ENCODE results near the gene ACP1. TPM values are rescaled to one million over a fixed set of nuclear protein-coding genes. Genes with fewer than 3 reads are reported as not detected.

The ACP1 gene
- total RNA-seq (10 to 100 TPM; 90.1 to 91.6 TPM), polyA plus RNA-seq (100 to 1,000 TPM; 147 to 215 TPM)

DNA sequence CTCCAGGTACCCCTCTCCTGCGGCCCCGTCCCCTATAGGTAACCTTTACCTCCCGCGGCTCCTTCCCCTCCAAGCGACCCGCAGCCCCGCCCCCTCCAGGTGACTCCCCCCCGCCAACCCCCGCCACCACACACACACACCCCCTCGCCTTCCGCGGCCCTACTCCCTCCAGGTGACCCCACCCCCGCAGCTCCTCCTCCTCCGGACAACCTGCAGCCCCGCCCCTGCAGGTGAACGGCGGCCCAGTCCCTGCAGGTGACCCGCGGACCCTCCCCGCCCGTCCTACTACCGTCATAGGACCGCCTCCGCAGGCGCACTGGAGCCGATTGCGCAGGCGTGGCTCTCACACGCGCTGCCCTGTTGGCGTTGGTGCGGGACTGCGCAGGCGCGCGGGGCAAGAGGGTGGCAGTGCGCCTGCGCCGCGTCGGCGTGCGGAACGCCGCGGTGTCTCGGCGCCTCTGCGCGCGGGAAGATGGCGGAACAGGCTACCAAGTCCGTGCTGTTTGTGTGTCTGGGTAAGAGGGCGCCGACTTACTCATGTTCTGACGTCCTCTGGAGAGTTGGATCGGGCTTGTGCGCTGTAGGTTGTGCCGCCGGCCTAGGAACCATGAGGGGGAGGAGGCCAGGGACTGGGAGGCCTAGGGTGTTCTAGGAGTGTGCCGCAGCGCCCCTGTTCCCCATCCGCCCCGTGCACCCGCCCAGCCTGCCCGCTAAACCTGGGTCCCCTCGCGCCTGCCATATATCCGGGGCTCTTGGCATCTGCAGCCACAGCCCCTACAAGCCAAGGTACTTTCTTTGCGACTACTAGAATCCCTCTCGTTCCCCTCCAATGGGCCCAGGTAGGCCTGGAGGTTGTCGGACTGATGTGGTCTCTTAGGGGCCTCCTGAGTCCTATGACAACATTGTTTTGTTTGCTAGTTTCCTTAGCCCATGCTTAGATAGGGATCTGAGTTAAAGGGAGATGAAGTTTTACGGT, at the start of gene ACP1:
Gene ACP1 (plus strand): TSS at position 455 of the 976 bp plus-strand sequence. CDS start 18 bp downstream, at position 473.
- peak; percentile 94 to 97 (median 96) for DNase-seq
- POLR2A ChIA-PET (ENCODE audit: partially characterized antibody) = interaction anchor here (1.0 kb wide), 1 partner anchor 172 kb away, joined by 4 read pairs; no protein-coding TSS in a partner anchor
- H3K36me3 ChIP-seq (ENCODE audit: insufficient read depth, low read length) = no peaks in the 10 kb centered on the region
- Mint-ChIP-seq H3K4me3 (peak within 1 kb of the TSS; percentile 92 to 96 (median 94)), H3K9me3 (no peaks in the 10 kb centered on the region), H3K4me1 (peaks cover 20 to 69% (median 44%) of the 10 kb centered on the region in 4 donors), H3K36me3 (peaks cover 7 to 31% of the 10 kb centered on the region in 2 donors), H3K27me3 (no peaks in the 10 kb centered on the region), H3K27ac (peak within 1 kb of the TSS; percentile 96 to 97 (median 96))
- peak within 1 kb of the TSS; percentile 85 for H3K27ac ChIP-seq (ENCODE audit: low read depth, low read length)
- no peaks in the 10 kb centered on the region for H3K9me3 ChIP-seq (ENCODE audit: control insufficient read depth in 1 of 2, low read length in 2 of 2)
- H3K4me3 ChIP-seq (ENCODE audit: low read length in 2 of 2) = peak within 1 kb of the TSS; percentile 18 to 75
- peaks cover 44% of the 10 kb centered on the region for H3K4me1 ChIP-seq (ENCODE audit: insufficient read depth, low read length)
- H3K27me3 ChIP-seq (ENCODE audit: insufficient read depth, low read length) = no peaks in the 10 kb centered on the region
- intact Hi-C loops (cut with micrococcal nuclease) = loop anchor here (1.0 to 2.0 kb wide), 4 partner anchors 18 to 413 kb away; partner anchors contain the start of gene TMEM18
- CTCF ChIA-PET (ENCODE audit: partially characterized antibody) = no interaction called here

DNA sequence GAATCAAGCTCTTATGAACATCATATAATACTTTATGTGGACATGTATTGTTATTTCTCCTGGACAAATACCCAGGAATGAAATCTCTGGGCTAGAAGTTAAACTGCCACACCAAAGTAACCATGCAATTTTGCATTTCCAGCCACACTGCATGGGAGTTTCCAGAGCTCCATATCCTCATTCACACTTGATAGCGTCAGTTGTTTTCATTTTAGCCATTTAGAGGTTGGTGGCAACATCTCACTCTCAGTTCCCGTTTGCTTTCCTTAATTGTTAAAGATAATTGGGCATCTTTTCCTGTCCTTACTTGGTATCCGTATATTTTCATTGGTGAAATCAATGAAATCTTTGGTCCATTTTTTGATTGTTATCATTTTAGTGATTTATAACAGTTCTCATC, 48.7 kb upstream of the ACP1 start:
- no peaks in the 10 kb centered on the region for H3K4me1 Mint-ChIP-seq
- no peak overlapping the region for H3K4me3 Mint-ChIP-seq
- no peak for DNase-seq
- peaks cover 11 to 26% of the 10 kb centered on the region in 2 donors for H3K36me3 Mint-ChIP-seq
- intact Hi-C loops (cut with micrococcal nuclease) = no loop called here
- H3K27me3 Mint-ChIP-seq = no peaks in the 10 kb centered on the region
- POLR2A ChIA-PET (ENCODE audit: partially characterized antibody) = no interaction called here
- H3K36me3 ChIP-seq (ENCODE audit: insufficient read depth, low read length) = no peaks in the 10 kb centered on the region
- no peak overlapping the region for H3K4me3 ChIP-seq (ENCODE audit: low read length in 2 of 2)
- H3K4me1 ChIP-seq (ENCODE audit: insufficient read depth, low read length) = no peaks in the 10 kb centered on the region
- H3K27ac ChIP-seq (ENCODE audit: low read depth, low read length) = no peak overlapping the region
- H3K9me3 ChIP-seq (ENCODE audit: control insufficient read depth in 1 of 2, low read length in 2 of 2) = no peaks in the 10 kb centered on the region
- H3K9me3 Mint-ChIP-seq = peaks cover 0 to 3% (median 0%) of the 10 kb centered on the region in 8 donors
- H3K27me3 ChIP-seq (ENCODE audit: insufficient read depth, low read length) = no peaks in the 10 kb centered on the region
- CTCF ChIA-PET (ENCODE audit: partially characterized antibody) = no interaction called here
- H3K27ac Mint-ChIP-seq = no peak overlapping the region

DNA sequence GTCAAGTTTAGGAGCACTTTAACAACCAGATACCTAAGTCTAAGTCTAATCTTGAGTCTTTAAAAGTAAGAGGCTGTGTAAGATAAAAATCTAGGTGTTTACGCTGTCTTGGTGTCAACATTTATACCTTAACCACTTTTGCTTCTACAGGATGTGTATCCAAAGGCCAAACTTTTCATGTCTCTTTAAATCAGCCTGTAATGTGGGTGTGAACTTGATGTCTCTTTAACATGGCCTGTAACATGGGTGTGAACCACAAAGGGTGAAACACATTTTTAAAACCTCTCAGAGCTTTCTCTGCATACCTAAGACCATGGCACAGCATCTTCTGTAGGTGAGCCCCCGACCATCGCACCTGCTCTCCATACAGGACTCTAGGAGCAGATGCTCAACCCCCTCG, 41.3 kb upstream of the ACP1 start:
- no peaks in the 10 kb centered on the region for H3K9me3 Mint-ChIP-seq

DNA sequence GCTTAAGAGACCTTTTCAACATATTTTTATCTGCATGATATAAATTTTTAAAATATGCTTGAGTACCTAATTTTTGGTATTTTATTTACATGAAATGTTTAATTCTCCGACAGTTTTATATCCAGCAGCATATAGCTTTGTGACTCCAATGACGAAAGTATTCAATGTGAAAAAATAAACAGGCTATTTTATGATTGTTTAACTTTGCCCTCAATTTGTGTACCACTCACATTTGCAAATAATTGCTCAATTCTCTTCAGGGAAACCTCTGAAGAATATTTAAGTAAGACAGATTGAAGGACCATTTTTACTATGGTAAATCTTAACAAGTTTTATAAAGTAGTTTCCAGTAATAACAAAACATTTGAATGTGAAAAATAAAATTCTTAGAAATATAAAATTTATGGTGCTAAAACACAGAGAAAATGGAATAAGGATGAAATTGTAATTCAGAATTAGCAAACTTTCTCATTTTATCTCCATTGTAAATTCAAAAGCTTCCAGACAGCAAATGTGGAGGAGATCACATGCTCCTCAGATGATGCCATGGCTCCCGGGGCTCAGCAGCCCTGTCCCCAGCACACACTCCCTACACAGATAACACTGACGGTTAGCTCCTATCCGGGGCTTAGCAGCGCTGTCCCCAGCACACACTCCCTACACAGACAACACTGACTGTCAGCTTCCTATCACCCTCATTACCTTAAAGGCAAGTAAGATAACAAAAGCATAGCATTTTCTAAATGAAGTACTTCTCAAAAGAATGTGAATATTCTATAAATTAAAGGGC, 40.6 kb upstream of the ACP1 start:
- H3K4me1 ChIP-seq (ENCODE audit: insufficient read depth, low read length) = no peaks in the 10 kb centered on the region
- Mint-ChIP-seq H3K9me3 (no peaks in the 10 kb centered on the region), H3K36me3 (peaks cover 67 to 70% of the 10 kb centered on the region in 2 donors), H3K27me3 (no peaks in the 10 kb centered on the region), H3K4me1 (peaks cover 0 to 9% (median 1%) of the 10 kb centered on the region in 4 donors), H3K27ac (peak overlapping the region in 1 of 7 donors; percentile 57), H3K4me3 (no peak overlapping the region)
- CTCF ChIA-PET (ENCODE audit: partially characterized antibody) = no interaction called here
- H3K9me3 ChIP-seq (ENCODE audit: control insufficient read depth in 1 of 2, low read length in 2 of 2) = no peaks in the 10 kb centered on the region
- DNase-seq = no peak
- no peaks in the 10 kb centered on the region for H3K27me3 ChIP-seq (ENCODE audit: insufficient read depth, low read length)
- POLR2A ChIA-PET (ENCODE audit: partially characterized antibody) = no interaction called here
- intact Hi-C loops (cut with micrococcal nuclease) = no loop called here
- peaks cover 9% of the 10 kb centered on the region for H3K36me3 ChIP-seq (ENCODE audit: insufficient read depth, low read length)
- no peak overlapping the region for H3K27ac ChIP-seq (ENCODE audit: low read depth, low read length)
- no peak overlapping the region for H3K4me3 ChIP-seq (ENCODE audit: low read length in 2 of 2)

More for the DNA sequence above, 41.3 kb upstream of the ACP1 start:
- no peak for DNase-seq
- H3K4me1 ChIP-seq (ENCODE audit: insufficient read depth, low read length) = no peaks in the 10 kb centered on the region
- no peak overlapping the region for H3K4me3 ChIP-seq (ENCODE audit: low read length in 2 of 2)
- no peaks in the 10 kb centered on the region for H3K27me3 ChIP-seq (ENCODE audit: insufficient read depth, low read length)
- Mint-ChIP-seq H3K27me3 (no peaks in the 10 kb centered on the region), H3K4me3 (no peak overlapping the region), H3K36me3 (peaks cover 64 to 67% of the 10 kb centered on the region in 2 donors), H3K27ac (peak overlapping the region in 2 of 7 donors; percentile 43 to 52), H3K4me1 (peaks cover 0 to 9% (median 1%) of the 10 kb centered on the region in 4 donors)
- H3K36me3 ChIP-seq (ENCODE audit: insufficient read depth, low read length) = peaks cover 3% of the 10 kb centered on the region
- H3K9me3 ChIP-seq (ENCODE audit: control insufficient read depth in 1 of 2, low read length in 2 of 2) = no peaks in the 10 kb centered on the region
- ChIA-PET POLR2A (ENCODE audit: partially characterized antibody) (no interaction called here), CTCF (ENCODE audit: partially characterized antibody) (no interaction called here)
- no peak overlapping the region for H3K27ac ChIP-seq (ENCODE audit: low read depth, low read length)
- intact Hi-C loops (cut with micrococcal nuclease) = no loop called here

DNA sequence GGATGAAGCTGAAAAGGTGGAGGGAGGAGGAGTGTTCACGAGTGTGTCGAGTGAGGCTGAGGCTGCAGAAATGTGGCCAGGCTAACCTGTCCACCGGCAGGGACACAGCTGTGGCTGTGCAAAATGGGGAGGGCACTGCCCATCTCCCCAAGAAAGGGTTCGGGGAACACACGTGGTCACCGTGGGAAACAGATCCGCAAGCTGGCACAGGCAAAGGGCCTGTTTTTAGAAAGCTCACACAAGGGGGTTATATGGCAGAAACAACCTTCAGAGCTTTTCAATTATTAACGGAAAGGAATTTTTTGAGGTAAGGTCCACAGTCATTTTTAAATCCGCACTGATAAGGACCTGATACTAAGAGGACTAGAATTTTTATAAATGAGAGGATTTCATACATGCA, 36.6 kb upstream of the ACP1 start:
- Histone ChIP-seq H3K27me3 (ENCODE audit: insufficient read depth, low read length) (no peaks in the 10 kb centered on the region), H3K36me3 (ENCODE audit: insufficient read depth, low read length) (peaks cover 20% of the 10 kb centered on the region), H3K4me1 (ENCODE audit: insufficient read depth, low read length) (no peaks in the 10 kb centered on the region), H3K27ac (ENCODE audit: low read depth, low read length) (no peak overlapping the region), H3K4me3 (ENCODE audit: low read length in 2 of 2) (no peak overlapping the region), H3K9me3 (ENCODE audit: control insufficient read depth in 1 of 2, low read length in 2 of 2) (no peaks in the 10 kb centered on the region)
- no peak for DNase-seq
- H3K4me1 Mint-ChIP-seq = peaks cover 0 to 9% (median 1%) of the 10 kb centered on the region in 4 donors
- no peaks in the 10 kb centered on the region for H3K27me3 Mint-ChIP-seq
- intact Hi-C loops (cut with micrococcal nuclease) = no loop called here
- H3K36me3 Mint-ChIP-seq = peaks cover 65 to 67% of the 10 kb centered on the region in 2 donors
- H3K9me3 Mint-ChIP-seq = no peaks in the 10 kb centered on the region
- H3K4me3 Mint-ChIP-seq = no peak overlapping the region
- CTCF ChIA-PET (ENCODE audit: partially characterized antibody) = no interaction called here
- POLR2A ChIA-PET (ENCODE audit: partially characterized antibody) = no interaction called here
- H3K27ac Mint-ChIP-seq = peak overlapping the region in 1 of 7 donors; percentile 12

DNA sequence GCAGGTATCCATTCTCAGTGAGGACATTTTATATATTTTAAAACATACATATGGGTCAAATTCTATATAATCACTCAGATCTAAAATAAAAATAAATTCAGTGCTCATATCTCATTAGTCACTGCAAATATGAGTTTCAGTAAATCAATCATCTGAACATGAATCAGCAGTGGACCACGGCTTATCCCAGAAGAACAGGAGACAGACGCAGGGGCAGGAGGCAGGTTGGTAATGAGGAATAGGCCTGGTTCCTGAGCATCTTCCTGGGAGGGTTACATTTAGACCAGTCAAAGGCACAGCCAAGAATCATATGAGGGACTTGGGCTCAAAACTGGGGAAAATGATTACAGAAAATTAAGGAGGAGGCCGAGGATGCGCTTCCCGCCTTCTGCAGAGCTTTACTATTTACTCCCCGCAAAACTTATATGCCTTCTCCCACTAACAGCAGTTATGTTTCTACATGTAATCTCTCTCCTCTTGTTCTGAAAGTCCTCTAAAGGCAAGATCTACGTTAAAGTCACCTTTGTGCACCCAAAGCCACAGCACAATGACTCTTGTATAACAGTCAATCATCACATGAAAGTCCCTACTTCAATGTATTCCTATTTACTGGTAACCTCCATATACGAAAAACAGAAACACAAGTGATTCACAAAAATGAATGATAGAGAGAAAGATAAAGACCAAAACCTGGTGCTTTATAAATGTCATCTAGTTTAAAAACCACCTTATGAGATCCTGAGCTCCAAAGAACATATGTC, 36.0 kb upstream of the ACP1 start:
- no peaks in the 10 kb centered on the region for H3K9me3 Mint-ChIP-seq
- H3K4me3 ChIP-seq (ENCODE audit: low read length in 2 of 2) = no peak overlapping the region
- H3K4me1 Mint-ChIP-seq = peaks cover 0 to 3% (median 0%) of the 10 kb centered on the region in 4 donors
- H3K27me3 ChIP-seq (ENCODE audit: insufficient read depth, low read length) = no peaks in the 10 kb centered on the region
- CTCF ChIA-PET (ENCODE audit: partially characterized antibody) = no interaction called here
- DNase-seq = no peak
- no peak overlapping the region for H3K4me3 Mint-ChIP-seq
- H3K36me3 Mint-ChIP-seq = peaks cover 64 to 66% of the 10 kb centered on the region in 2 donors
- no peak overlapping the region for H3K27ac Mint-ChIP-seq
- H3K4me1 ChIP-seq (ENCODE audit: insufficient read depth, low read length) = no peaks in the 10 kb centered on the region
- intact Hi-C loops (cut with micrococcal nuclease) = no loop called here
- H3K36me3 ChIP-seq (ENCODE audit: insufficient read depth, low read length) = peaks cover 20% of the 10 kb centered on the region
- POLR2A ChIA-PET (ENCODE audit: partially characterized antibody) = no interaction called here
- no peaks in the 10 kb centered on the region for H3K27me3 Mint-ChIP-seq
- H3K9me3 ChIP-seq (ENCODE audit: control insufficient read depth in 1 of 2, low read length in 2 of 2) = no peaks in the 10 kb centered on the region
- no peak overlapping the region for H3K27ac ChIP-seq (ENCODE audit: low read depth, low read length)
